DMS79 treated with DMSO at 0.1 percent for 48 hours (cell line): Measurements from ENCODE around the gene TMEM131L.

Experiments
- DNase-seq: peaks from one replicate; lab custom pipeline; 2025; lab: John Stamatoyannopoulos, UW

TMEM131L gene

DNA sequence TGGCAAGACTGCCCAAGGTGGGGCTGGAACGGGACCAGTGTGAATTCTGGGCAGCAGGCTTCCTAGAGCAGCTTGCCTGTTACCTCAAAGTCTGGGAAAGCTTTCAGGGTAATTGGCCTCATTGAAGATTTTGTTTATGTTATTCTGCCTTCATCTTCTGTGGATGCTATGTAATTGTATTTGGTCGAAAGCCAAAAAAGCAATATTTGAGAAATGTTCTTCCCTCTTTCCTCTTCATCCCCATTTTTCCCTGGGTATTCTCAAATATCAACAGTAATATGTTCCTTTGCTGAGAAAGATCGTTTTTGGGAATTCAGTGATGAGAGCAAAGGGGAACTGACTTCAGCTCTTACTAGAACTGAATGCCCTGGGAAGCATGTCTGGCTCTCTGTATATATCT is 12.9 kb downstream of the TMEM131L start:
- no peak for DNase-seq

DNA sequence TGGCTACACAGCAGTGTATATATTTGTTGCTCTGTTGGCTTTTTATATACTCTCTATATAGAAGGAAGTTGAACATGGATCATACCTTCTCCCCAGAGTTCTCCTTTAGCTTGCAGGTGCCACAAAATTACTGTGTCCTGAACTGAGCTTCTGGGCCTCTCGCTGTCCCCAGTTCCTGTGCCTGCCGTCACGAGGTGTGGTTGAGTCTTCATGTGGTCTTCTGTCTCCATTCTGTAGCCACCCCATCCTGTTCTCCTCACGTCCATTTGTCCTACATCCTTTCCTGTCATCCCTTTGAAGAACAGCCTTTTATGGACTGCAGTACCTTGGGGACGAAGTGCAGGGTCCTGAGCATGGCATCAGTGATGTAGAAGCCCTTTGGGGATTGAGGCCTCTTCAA is 14.5 kb downstream of the TMEM131L start:
- DNase-seq = no peak

DNA sequence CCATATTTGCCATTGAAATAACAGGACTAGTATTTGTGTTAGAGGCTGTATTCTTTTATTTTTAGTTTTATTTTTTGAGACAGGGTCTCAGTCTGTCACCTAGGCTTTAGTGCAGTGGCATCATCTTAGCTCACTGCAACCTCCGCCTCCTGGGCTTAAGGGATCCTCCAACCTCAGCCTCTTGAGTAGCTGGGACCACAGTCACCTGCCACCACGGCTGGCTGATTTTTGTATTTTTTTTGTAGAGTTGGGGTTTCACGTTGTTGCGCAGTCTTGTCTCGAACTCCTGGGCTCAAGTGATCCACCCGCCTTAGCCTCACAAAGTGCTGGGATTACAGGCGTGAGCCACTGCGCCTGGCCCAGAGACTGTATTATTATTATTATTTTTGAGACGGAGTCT is 15.3 kb downstream of the TMEM131L start:
- no peak for DNase-seq

- no peak for DNase-seq
These were observed 17.6 kb downstream of the TMEM131L start for GRCh38 chr4:153483432-153484418.

GRCh38 chr4:153485359-153485758 is 19.2 kb downstream of the TMEM131L start:
- DNase-seq = no peak

DNA sequence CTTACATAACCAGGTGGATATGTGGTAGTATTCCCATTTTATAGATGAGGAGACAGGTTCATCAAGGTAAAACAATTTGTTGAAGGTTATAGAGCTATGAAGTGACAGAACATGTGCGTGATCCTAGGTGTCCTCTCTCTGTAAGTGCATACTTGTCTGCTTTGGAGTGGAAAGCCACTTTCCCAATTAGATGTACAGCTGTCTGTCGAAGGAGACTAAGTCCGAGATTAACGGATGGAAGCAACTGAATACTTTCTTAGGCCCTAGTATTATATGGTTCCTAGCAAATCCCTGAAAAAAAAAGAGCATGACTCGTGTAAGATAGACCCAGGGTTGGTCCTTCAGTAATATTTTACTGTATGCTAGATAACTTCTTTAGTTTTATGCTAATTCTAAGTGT is 19.7 kb downstream of the TMEM131L start:
- no peak for DNase-seq

DNA sequence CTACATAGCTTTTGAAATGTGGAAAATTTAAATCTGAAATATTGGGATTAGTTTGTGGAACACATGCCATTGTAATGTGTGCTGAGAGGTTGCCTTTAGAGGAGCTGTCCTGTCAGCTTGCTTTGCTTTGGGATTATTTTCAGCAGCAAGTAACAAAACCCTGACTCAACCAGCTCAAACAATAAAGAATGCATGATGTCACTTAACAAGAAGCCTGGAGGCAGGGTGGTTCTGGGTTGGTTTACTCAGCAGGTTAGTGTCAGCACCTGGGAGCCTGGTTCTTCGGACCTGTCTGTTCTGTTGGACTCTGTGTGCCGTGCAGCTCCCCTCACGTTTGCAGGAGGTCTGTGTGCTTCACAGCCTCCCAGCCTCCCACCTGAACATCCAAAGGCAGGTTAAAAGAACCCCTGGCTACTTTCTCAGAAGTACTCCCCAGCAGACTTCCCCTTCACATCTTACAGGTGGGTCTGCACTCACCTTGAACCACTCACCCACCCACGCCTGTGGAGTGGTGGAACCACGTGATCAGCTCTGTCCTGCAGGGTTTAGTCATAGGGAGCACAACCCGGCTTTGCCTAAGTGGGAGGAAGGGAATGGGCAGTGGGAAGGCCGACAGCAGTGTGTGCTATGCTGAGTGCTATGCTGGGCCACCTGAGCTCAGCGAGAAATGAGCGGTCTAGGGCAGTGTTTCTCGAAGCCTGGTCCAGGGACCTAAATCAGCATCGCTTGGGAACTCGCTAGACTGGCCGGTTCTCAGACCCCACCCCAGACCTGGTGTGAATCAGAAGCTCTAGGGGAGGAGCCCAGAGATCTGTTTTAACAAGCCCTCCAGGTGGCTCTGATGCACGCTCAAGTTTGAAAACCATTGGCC is 20.4 kb downstream of the TMEM131L start:
- DNase-seq = no peak

GRCh38 chr4:153488006-153488891 is 22.1 kb downstream of the TMEM131L start:
- peak; percentile 33 for DNase-seq

GRCh38 chr4:153489856-153490558 is 23.8 kb downstream of the TMEM131L start:
- DNase-seq = no peak

- DNase-seq = no peak
These were observed 24.9 kb downstream of the TMEM131L start for GRCh38 chr4:153490985-153491483.

DNA sequence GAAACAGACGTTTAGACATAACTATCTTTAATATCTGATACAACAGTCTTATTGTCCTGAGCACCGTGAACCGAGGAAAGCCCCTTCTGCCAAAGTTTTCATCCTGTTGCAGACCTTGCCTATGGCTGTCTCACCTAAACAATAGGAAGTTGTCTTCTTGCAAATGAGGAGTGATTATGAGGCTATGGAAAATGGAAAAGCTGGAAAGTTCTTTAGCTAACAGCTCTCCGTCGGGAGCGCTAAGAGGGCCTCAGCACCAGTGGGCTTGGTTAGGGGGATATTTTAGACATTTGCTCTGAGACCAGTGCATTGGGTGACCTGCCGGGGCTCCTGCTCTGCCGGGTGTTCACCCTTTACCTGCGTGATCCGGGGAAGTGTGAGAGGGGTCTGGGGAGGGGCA is 28.4 kb downstream of the TMEM131L start:
- DNase-seq = no peak

- DNase-seq = no peak
These were observed 29.5 kb downstream of the TMEM131L start for GRCh38 chr4:153495480-153496193.

DNA sequence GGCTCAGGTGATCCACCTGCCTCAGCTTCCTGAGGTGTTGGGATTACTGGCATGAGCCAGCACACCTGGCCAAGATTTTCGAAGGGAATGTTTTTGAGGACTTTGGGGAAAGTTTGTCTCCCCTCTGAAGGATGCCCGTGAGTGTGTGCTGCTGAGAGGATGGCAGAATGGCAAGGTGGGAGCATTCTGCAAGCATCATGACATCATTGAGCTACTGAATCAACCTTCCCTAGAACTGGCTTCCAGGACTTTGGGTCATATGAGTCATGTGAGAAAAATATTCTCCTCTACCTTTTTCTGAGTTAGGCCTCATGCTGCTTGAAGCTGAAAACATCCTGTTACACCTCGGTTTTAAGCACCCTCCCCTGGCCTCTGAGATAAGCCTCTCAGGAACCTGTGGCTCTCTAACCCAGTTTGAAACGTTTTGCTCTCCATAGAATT is 31.0 kb downstream of the TMEM131L start:
- no peak for DNase-seq

- DNase-seq = no peak
These were observed 32.1 kb downstream of the TMEM131L start for GRCh38 chr4:153497988-153498967.

DNA sequence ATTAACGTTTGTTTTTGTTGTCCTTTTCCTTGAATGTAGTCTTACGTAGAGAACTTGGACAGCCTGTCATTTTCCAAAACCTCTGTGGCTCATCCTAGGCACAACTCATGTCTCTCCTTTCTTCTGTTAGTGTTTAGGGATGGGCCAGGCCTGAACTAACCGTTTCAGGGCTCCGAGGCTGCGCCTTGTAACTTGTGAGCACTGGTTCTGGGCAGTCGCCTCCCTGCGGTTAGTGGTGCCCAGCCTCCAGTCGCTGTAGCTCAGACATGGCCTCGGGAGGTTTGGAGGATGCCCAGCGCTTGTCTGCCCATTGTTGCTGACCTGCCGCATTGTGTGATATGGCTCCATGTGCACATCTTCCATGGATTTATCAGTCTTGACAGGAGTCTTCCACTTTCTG is 32.8 kb downstream of the TMEM131L start:
- DNase-seq = no peak

GRCh38 chr4:153501578-153501977 is 35.4 kb downstream of the TMEM131L start:
- DNase-seq = no peak

DNA sequence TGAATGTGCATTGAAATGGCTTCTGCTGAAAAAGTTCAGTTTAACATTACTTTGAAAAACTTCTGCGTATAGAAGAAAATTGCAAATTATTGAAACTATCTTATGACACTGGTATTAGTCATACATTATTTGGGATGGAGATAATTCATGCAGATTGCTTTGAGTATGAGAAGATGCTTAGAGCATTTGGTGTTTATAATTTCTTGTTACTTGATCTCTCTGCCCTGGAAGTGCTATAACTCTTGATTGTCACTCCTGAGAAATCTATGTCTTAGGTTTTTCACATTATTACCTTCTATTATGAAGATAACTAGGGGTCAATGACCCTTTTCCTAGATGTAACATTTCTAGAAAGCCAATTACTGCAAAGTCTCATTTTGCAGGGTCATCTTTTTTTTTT is 36.4 kb downstream of the TMEM131L start:
- no peak for DNase-seq

DNA sequence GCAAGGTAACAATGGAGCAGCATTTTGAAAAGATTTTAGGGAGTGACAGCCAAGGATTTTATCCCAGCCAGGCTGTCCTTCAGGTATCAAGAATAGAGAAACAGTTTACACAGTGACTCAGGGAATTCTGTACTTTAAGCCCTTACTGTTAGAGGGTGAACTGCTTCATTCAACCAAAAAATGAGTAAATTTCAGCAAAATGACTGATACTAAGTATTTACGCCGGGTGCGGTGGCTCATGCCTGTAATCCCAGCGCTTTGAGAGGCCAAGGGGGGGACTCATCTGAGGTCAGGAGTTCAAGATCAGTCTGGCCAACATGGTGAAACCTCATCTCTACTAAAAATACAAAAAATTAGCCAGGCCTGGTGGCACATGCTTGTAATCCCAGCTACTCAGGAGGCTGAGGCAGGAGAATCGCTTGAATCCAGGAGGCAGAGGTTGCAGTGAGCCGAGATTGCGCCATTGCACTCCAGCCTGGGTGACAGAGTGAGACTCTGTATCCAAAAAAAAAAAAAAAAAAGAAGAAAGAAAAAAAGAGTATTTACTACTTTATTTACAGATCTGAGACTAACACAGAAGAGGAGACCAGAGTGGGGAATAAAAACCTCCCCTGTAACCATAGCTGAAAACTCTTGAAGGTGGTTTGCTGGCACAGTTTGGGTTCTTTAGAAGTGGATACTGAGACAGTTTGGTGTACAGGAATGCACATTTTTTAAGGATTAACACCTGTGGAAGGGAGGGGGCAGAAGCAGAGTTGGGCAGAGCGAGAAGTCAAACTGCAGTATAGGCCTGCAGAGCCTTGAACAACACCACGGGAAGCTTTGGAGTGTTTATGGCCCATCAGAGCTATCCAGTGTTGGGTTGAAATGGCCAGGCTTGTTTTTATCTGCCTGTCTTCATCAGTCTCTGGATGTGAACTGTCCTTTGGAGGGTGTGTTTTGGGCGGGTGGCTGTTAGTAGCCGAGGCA is 40.5 kb downstream of the TMEM131L start:
- no peak for DNase-seq
